NT2/D1 (cell line): Measurements from ENCODE around the gene C4orf50.

Experiments used
- YY1 ChIP-seq: IDR thresholded peaks from 2 replicates; pipeline ENCODE4 v1.6.1; 2011; ENCODE audit not compliant: insufficient read length, insufficient read depth
- ZNF274 ChIP-seq: IDR thresholded peaks from 2 replicates; pipeline ENCODE4 v1.6.1; 2011; ENCODE audit warnings: mild to moderate bottlenecking, low read depth, low read length

- TF ChIP-seq ZNF274 = no peak
- no peak for TF ChIP-seq YY1
Measured at GRCh38 chr4:5865896-5866599, 152.2 kb downstream of the C4orf50 start.
